GM19467 (cell line): ENCODE data around the gene AIM2.
"Not testable (repeated sequence)": the region's sequence is repeated elsewhere in the genome, so short reads cannot be mapped to it uniquely, and the experiment has no call there.

Experiments used
- ATAC-seq: cut with Tn5 transposase; IDR thresholded peaks from one replicate; pipeline ENCODE4 v1.9.1; 2021; ENCODE audit warnings: mild to moderate bottlenecking, moderate library complexity; ENCODE audit not compliant: unreplicated experiment

AIM2 gene

GRCh38 chr1:159081626-159082025, 5.1 kb upstream of the AIM2 start:
- no peak for ATAC-seq

- ATAC-seq = no peak
Measured at GRCh38 chr1:159079525-159079924, 3.0 kb upstream of the AIM2 start.

- ATAC-seq = peak; percentile 48
Measured at GRCh38 chr1:159077120-159077961, 775 bp upstream of the AIM2 start.

- ATAC-seq = no peak
Measured at GRCh38 chr1:159071970-159072582, 4.5 kb downstream of the AIM2 start.

GRCh38 chr1:159068886-159069285, 7.7 kb downstream of the AIM2 start:
- ATAC-seq = no peak

- peak; percentile 91 for ATAC-seq
Measured at GRCh38 chr1:159067699-159068621, 8.6 kb downstream of the AIM2 start.

GRCh38 chr1:159066108-159066507, 10.5 kb downstream of the AIM2 start:
- no peak for ATAC-seq

GRCh38 chr1:159065106-159065505, 11.5 kb downstream of the AIM2 start:
- ATAC-seq = no peak

GRCh38 chr1:159058751-159059150, 17.8 kb downstream of the AIM2 start:
- ATAC-seq = no peak

- no peak for ATAC-seq
Measured at GRCh38 chr1:159056069-159056698, 20.4 kb downstream of the AIM2 start.

GRCh38 chr1:159055181-159055641, 21.4 kb downstream of the AIM2 start:
- ATAC-seq = no peak

GRCh38 chr1:159054427-159054826, 22.1 kb downstream of the AIM2 start:
- ATAC-seq = no peak

- ATAC-seq = no peak
Measured at GRCh38 chr1:159051436-159051835, 25.1 kb downstream of the AIM2 start.

GRCh38 chr1:159046486-159046885, 30.1 kb downstream of the AIM2 start:
- ATAC-seq = not testable (repeated sequence)

GRCh38 chr1:159040893-159041724, 35.5 kb downstream of the AIM2 start:
- ATAC-seq = no peak

GRCh38 chr1:159040206-159040605, 36.4 kb downstream of the AIM2 start:
- ATAC-seq = no peak

GRCh38 chr1:159030877-159031447, 45.6 kb downstream of the AIM2 start:
- ATAC-seq = no peak

GRCh38 chr1:159030311-159030710, 46.3 kb downstream of the AIM2 start:
- no peak for ATAC-seq

GRCh38 chr1:159026841-159027240, 49.7 kb downstream of the AIM2 start:
- ATAC-seq = not testable (repeated sequence)
